Measurements from ENCODE around the gene ELMOD1.

ELMOD1 gene

GRCh38 chr11:107590460-107591377 is at the start of gene ELMOD1:
TSS of gene ELMOD1 (plus strand) at chr11:107591147. CDS start at chr11:107618190, 27,043 bp downstream.
- no peak within 1 kb of the TSS for H3K27ac ChIP-seq
- TF ChIP-seq CTCF (conservative IDR thresholded peaks at IDR 0.05): peak; percentile 47

GRCh38 chr11:107545101-107545514 is 45.8 kb upstream of the ELMOD1 start:
- no peak overlapping the region for H3K27ac ChIP-seq
- TF ChIP-seq CTCF (conservative IDR thresholded peaks at IDR 0.05): no peak

- no peak for TF ChIP-seq CTCF (conservative IDR thresholded peaks at IDR 0.05)
- H3K27ac ChIP-seq: no peak overlapping the region
These were observed 43.0 kb upstream of the ELMOD1 start for GRCh38 chr11:107547961-107548360.

- peak; percentile 97 for TF ChIP-seq CTCF (conservative IDR thresholded peaks at IDR 0.05)
- H3K27ac ChIP-seq: no peak overlapping the region
These were observed 41.5 kb upstream of the ELMOD1 start for GRCh38 chr11:107549253-107549953.

GRCh38 chr11:107549954-107550285 is 41.0 kb upstream of the ELMOD1 start:
- no peak overlapping the region for H3K27ac ChIP-seq
- no peak for TF ChIP-seq CTCF (conservative IDR thresholded peaks at IDR 0.05)

GRCh38 chr11:107550304-107550703 is 40.6 kb upstream of the ELMOD1 start:
- no peak overlapping the region for H3K27ac ChIP-seq
- TF ChIP-seq CTCF (conservative IDR thresholded peaks at IDR 0.05): no peak

- TF ChIP-seq CTCF (conservative IDR thresholded peaks at IDR 0.05): no peak
- no peak overlapping the region for H3K27ac ChIP-seq
These were observed 29.3 kb upstream of the ELMOD1 start for GRCh38 chr11:107561688-107562087.
